ENCODE data around the gene ZBTB16. TPM values are rescaled to one million over a fixed set of nuclear protein-coding genes. Genes with fewer than 3 reads are reported as not detected.

ZBTB16 gene
- total and polyA plus RNA-seq, 4 donors: 8.9 to 140 (median 34.5) TPM

DNA sequence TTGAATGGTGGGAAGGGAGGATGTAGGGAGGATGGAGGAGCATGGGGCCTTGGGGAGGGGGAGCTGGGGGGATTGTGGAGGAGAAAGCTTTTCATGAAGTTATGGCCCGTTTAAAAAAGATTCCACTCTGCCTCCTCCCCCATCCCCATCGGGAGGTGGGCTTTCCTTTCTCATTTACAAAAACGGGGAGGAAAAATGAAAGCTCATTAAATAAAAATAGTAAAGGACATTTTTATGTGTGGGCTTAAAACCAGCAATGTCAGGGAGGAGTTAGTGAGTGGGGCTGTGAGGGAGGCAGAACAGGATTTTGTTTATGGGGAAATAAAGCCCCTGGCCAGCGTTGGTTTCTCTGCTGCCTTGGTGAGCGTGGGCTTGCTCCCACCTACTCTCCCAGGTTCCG lies 83.2 kb downstream of the ZBTB16 start:
- TF ChIP-seq YY1 (IDR thresholded peaks at IDR 0.05) (no peak), TAF1 (conservative IDR thresholded peaks at IDR 0.05) (no peak), JUND (IDR thresholded peaks at IDR 0.05) (no peak), RAD21 (IDR thresholded peaks at IDR 0.05) (no peak), EGR1 (IDR thresholded peaks at IDR 0.05; ENCODE audit: low read depth in 2 of 2) (no peak)
- TF ChIP-seq, protein P1, sequence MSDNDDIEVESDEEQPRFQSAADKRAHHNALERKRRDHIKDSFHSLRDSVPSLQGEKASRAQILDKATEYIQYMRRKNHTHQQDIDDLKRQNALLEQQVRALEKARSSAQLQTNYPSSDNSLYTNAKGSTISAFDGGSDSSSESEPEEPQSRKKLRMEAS (IDR thresholded peaks at IDR 0.05): no peak
- TF ChIP-seq, protein P2, sequence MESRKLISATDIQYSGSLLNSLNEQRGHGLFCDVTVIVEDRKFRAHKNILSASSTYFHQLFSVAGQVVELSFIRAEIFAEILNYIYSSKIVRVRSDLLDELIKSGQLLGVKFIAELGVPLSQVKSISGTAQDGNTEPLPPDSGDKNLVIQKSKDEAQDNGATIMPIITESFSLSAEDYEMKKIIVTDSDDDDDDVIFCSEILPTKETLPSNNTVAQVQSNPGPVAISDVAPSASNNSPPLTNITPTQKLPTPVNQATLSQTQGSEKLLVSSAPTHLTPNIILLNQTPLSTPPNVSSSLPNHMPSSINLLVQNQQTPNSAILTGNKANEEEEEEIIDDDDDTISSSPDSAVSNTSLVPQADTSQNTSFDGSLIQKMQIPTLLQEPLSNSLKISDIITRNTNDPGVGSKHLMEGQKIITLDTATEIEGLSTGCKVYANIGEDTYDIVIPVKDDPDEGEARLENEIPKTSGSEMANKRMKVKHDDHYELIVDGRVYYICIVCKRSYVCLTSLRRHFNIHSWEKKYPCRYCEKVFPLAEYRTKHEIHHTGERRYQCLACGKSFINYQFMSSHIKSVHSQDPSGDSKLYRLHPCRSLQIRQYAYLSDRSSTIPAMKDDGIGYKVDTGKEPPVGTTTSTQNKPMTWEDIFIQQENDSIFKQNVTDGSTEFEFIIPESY (IDR thresholded peaks at IDR 0.05): no peak
- TF ChIP-seq, protein P3, sequence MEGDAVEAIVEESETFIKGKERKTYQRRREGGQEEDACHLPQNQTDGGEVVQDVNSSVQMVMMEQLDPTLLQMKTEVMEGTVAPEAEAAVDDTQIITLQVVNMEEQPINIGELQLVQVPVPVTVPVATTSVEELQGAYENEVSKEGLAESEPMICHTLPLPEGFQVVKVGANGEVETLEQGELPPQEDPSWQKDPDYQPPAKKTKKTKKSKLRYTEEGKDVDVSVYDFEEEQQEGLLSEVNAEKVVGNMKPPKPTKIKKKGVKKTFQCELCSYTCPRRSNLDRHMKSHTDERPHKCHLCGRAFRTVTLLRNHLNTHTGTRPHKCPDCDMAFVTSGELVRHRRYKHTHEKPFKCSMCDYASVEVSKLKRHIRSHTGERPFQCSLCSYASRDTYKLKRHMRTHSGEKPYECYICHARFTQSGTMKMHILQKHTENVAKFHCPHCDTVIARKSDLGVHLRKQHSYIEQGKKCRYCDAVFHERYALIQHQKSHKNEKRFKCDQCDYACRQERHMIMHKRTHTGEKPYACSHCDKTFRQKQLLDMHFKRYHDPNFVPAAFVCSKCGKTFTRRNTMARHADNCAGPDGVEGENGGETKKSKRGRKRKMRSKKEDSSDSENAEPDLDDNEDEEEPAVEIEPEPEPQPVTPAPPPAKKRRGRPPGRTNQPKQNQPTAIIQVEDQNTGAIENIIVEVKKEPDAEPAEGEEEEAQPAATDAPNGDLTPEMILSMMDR (IDR thresholded peaks at IDR 0.05; ENCODE audit: low read depth, low read length, missing input control): no peak
- peaks cover 19 to 57% (median 38%) of the 10 kb centered on the region in 4 donors for H3K4me1 ChIP-seq (ENCODE audit: control insufficient read depth in 4 of 4, insufficient read depth in 4 of 4, low read length in 3 of 4)
- no peak overlapping the region for H3K4me3 ChIP-seq (ENCODE audit: low read depth in 1 of 3, low read length in 3 of 3)

DNA sequence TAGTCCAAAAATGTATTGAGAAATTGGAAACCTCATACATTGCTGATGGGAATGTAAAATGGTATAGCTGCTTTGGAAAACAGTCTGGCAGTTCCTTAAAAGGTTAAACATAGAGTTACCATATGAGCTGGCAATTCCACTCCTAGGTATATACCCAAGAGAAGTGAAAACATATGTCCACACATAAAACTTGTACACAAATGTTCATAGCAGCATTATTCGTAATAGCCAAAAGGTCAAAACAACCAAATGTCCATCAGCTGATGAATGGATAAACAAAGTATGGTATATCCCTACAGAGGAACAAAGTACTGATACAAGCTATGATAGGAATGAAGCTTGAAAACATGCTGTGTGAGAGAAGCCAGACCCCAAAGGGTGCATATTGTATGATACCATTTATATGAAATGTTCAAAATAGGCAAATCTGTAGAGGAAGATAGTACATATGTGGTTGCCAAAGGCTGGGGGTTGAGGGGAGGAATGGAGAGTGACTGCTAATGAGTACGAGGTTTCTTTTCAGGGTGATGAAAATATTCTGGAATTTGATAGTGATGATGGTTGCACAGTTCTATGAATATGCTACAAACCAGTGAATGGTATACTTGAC lies 85.8 kb downstream of the ZBTB16 start:
- WGBS: 90% methylated on average over 2 of the region's 2 CpGs
- Histone ChIP-seq H3K36me3 (ENCODE audit: control insufficient read depth in 4 of 4, insufficient read depth in 3 of 4, low read depth in 1 of 4, low read length in 3 of 4) (peaks cover 0 to 10% (median 3%) of the 10 kb centered on the region in 4 donors), H3K4me1 (ENCODE audit: control insufficient read depth in 4 of 4, insufficient read depth in 4 of 4, low read length in 3 of 4) (peaks cover 21 to 72% (median 49%) of the 10 kb centered on the region in 4 donors), H3K27me3 (ENCODE audit: control insufficient read depth in 4 of 4, insufficient read depth in 4 of 4, low read length in 3 of 4) (no peaks in the 10 kb centered on the region), H3K4me3 (ENCODE audit: low read depth in 1 of 3, low read length in 3 of 3) (no peak overlapping the region), H3K9me3 (ENCODE audit: control insufficient read depth in 4 of 4, low read length in 3 of 4) (no peaks in the 10 kb centered on the region), H3K27ac (ENCODE audit: low read depth in 1 of 2, low read length in 2 of 2) (no peak overlapping the region), H3K9ac (ENCODE audit: low read depth in 1 of 2, low read length in 2 of 2) (no peak overlapping the region)
- DNase-seq (ENCODE audit: low spot score): no peak
- no peak for TF ChIP-seq GABPA (IDR thresholded peaks at IDR 0.05 in 1 of 2, conservative IDR thresholded peaks at IDR 0.05 in 1 of 2)
- no peak for TF ChIP-seq JUND (IDR thresholded peaks at IDR 0.05)
- no peak for TF ChIP-seq HNF4A (conservative IDR thresholded peaks at IDR 0.05)
- TF ChIP-seq HNF4G (IDR thresholded peaks at IDR 0.05): no peak
- no peak for TF ChIP-seq RXRA (IDR thresholded peaks at IDR 0.05)
- no peak for TF ChIP-seq TAF1 (conservative IDR thresholded peaks at IDR 0.05)
- no peak for TF ChIP-seq RAD21 (IDR thresholded peaks at IDR 0.05)

More for the DNA sequence above, 83.2 kb downstream of the ZBTB16 start:
- Histone ChIP-seq H3K27me3 (ENCODE audit: control insufficient read depth in 4 of 4, insufficient read depth in 4 of 4, low read length in 3 of 4) (no peaks in the 10 kb centered on the region), H3K36me3 (ENCODE audit: control insufficient read depth in 4 of 4, insufficient read depth in 3 of 4, low read depth in 1 of 4, low read length in 3 of 4) (peaks cover 0 to 10% (median 3%) of the 10 kb centered on the region in 4 donors), H3K9me3 (ENCODE audit: control insufficient read depth in 4 of 4, low read length in 3 of 4) (no peaks in the 10 kb centered on the region), H3K27ac (ENCODE audit: low read depth in 1 of 2, low read length in 2 of 2) (no peak overlapping the region), H3K9ac (ENCODE audit: low read depth in 1 of 2, low read length in 2 of 2) (no peak overlapping the region)
- no peak for DNase-seq (ENCODE audit: low spot score)
- WGBS: 90% methylated on average over 6 of the region's 6 CpGs

DNA sequence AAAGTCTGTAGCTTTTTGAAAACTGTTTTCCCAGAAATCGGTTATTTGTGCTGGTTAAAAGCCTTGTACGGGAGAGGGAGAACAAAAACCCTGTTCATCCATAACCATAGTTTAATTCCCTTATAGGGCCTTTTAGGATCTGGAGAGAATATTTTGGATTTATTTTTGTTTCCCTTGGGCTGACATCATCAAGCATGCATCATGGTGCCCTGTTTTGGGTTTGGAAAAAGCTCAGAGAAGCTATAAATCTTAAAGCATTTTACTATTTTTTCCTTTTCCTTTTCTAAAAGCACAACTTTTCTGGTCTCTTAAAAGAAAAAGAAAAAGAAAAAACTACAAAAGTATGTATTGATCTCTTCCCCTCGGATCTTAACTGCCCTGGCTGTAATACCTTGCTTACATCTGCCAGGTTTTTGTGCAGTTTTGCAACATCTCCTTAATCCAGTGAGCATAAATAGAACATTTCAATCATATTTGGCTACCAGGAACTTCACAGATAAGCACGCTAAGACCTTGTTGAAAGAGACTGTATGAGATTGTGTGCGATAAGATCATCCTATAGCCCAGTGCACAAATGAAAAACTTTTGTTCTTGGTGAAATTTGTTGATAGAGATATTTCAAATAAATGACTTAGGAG lies 88.0 kb downstream of the ZBTB16 start:
- no peak for DNase-seq (ENCODE audit: low spot score)
- Histone ChIP-seq H3K9ac (ENCODE audit: low read depth in 1 of 2, low read length in 2 of 2) (peak overlapping the region in 1 of 2 donors; percentile 39), H3K27ac (ENCODE audit: low read depth in 1 of 2, low read length in 2 of 2) (peak overlapping the region; percentile 1 to 37), H3K27me3 (ENCODE audit: control insufficient read depth in 4 of 4, insufficient read depth in 4 of 4, low read length in 3 of 4) (no peaks in the 10 kb centered on the region), H3K36me3 (ENCODE audit: control insufficient read depth in 4 of 4, insufficient read depth in 3 of 4, low read depth in 1 of 4, low read length in 3 of 4) (peaks cover 0 to 4% (median 1%) of the 10 kb centered on the region in 4 donors), H3K4me3 (ENCODE audit: low read depth in 1 of 3, low read length in 3 of 3) (no peak overlapping the region), H3K9me3 (ENCODE audit: control insufficient read depth in 4 of 4, low read length in 3 of 4) (no peaks in the 10 kb centered on the region), H3K4me1 (ENCODE audit: control insufficient read depth in 4 of 4, insufficient read depth in 4 of 4, low read length in 3 of 4) (peaks cover 31 to 76% (median 59%) of the 10 kb centered on the region in 4 donors)
- WGBS: 46% methylated on average over 5 of the region's 5 CpGs
- TF ChIP-seq FOXA1 (IDR thresholded peaks at IDR 0.05): no peak
- no peak for TF ChIP-seq EGR1 (IDR thresholded peaks at IDR 0.05; ENCODE audit: low read depth in 2 of 2)
- peak in 1 of 2 donors; percentile 15 for TF ChIP-seq HNF4A (conservative IDR thresholded peaks at IDR 0.05)
- peak in 1 of 2 donors; percentile 9 for TF ChIP-seq RXRA (IDR thresholded peaks at IDR 0.05)
- peak; percentile 38 for TF ChIP-seq YY1 (IDR thresholded peaks at IDR 0.05)
- peak; percentile 3 to 5 for TF ChIP-seq RAD21 (IDR thresholded peaks at IDR 0.05)

Measured in liver (tissue), 9 donors.